HepG2 (cell line): Measurements from ENCODE around the gene FMNL1. TPM values are rescaled to one million over a fixed set of nuclear protein-coding genes. Genes with fewer than 3 reads are reported as not detected.
A peak's percentile ranks its signal among the peaks of the same experiment; 100 is the strongest.

ENCODE experiments used
- ADNP ChIP-seq: sonication (generic); formaldehyde crosslinking; IDR thresholded peaks from 2 replicates; pipeline ENCODE4 v1.4.0; 2020; ENCODE audit warnings: missing genetic modification reagents
- ASH2L ChIP-seq: fragments of 300-600, 200-600 bp; sonication (generic); IDR thresholded peaks from 2 replicates; pipeline ENCODE4 v1.7.0; 2017; ENCODE audit warnings: low read depth, mild to moderate bottlenecking, moderate library complexity, mixed read lengths, low read length; ENCODE audit not compliant: insufficient read length
- ATF7-NPFF ChIP-seq: sonication (generic); formaldehyde crosslinking; IDR thresholded peaks from 2 replicates; pipeline ENCODE4 v1.8.1; 2023; ENCODE audit warnings: mild to moderate bottlenecking, low read depth, missing genetic modification reagents, moderate library complexity
- EP300 ChIP-seq, 3 experiments: sonication (generic) in 1 of 3; formaldehyde crosslinking in 1 of 3; IDR thresholded peaks; 2 replicates each; pipeline versions ENCODE4 v1.5.1 to v1.6.1; 2011 to 2020; ENCODE audit warnings: low read depth in 2 of 3, low read length in 2 of 3, borderline replicate concordance in 1 of 3, improper control_type of control experiment in 1 of 3, mild to moderate bottlenecking in 1 of 3, missing genetic modification reagents in 1 of 3, moderate library complexity in 1 of 3
- FOXA1 ChIP-seq, 2 experiments: fragments of 450-650 bp in 1 of 2; sonication (generic) in 1 of 2; formaldehyde crosslinking in 1 of 2; IDR thresholded peaks; 2 replicates each; pipeline versions ENCODE4 v1.4.0 to v1.6.1; 2016 to 2020; ENCODE audit warnings: missing genetic modification reagents in 1 of 2
- FOXA3 ChIP-seq: IDR thresholded peaks from 2 replicates; pipeline ENCODE4 v1.6.1; 2016; ENCODE audit warnings: missing genetic modification reagents, missing compliant biosample characterization
- FOXK1 ChIP-seq: sonication (generic); formaldehyde crosslinking; IDR thresholded peaks from 2 replicates; pipeline ENCODE4 v1.4.0; 2020; ENCODE audit warnings: low read depth, missing genetic modification reagents, borderline replicate concordance
- GLI4 ChIP-seq: sonication (generic); formaldehyde crosslinking; IDR thresholded peaks from 2 replicates; pipeline ENCODE4 v1.5.1; 2020; ENCODE audit warnings: missing genetic modification reagents, mild to moderate bottlenecking, moderate library complexity, borderline replicate concordance
- GTF3A ChIP-seq: sonication (generic); formaldehyde crosslinking; conservative IDR thresholded peaks from 2 replicates; pipeline ENCODE4 v1.4.0; 2020; ENCODE audit warnings: mild to moderate bottlenecking, missing genetic modification reagents
- HNRNPK ChIP-seq: fragments of 200-400 bp; formaldehyde crosslinking; IDR thresholded peaks from 2 replicates; pipeline ENCODE4 v1.6.1; 2018; ENCODE audit warnings: low read length, low read depth, moderate library complexity, mild to moderate bottlenecking; ENCODE audit not compliant: poor library complexity, severe bottlenecking
- JUN ChIP-seq: sonication (generic); formaldehyde crosslinking; IDR thresholded peaks from 2 replicates; pipeline ENCODE4 v1.4.0; 2020; ENCODE audit warnings: mild to moderate bottlenecking, missing genetic modification reagents
- KLF12 ChIP-seq: sonication (generic); formaldehyde crosslinking; IDR thresholded peaks from 2 replicates; pipeline ENCODE4 v1.4.0; 2020; ENCODE audit warnings: missing genetic modification reagents, borderline replicate concordance
- MBD4 ChIP-seq: IDR thresholded peaks from 2 replicates; pipeline ENCODE4 v1.6.1; 2012; ENCODE audit warnings: low read length, inconsistent platforms, borderline replicate concordance
- NR1H2 ChIP-seq: sonication (generic); formaldehyde crosslinking; IDR thresholded peaks from 2 replicates; pipeline ENCODE4 v1.8.1; 2022; ENCODE audit warnings: low read depth, missing genetic modification reagents, borderline replicate concordance
- PHF5A ChIP-seq: IDR thresholded peaks from one replicate; pipeline ENCODE4 v1.6.1; 2018; ENCODE audit warnings: low read depth, missing genetic modification reagents; ENCODE audit not compliant: unreplicated experiment
- POGK ChIP-seq: sonication (generic); formaldehyde crosslinking; conservative IDR thresholded peaks from 2 replicates; pipeline ENCODE4 v1.8.0; 2022; ENCODE audit warnings: mild to moderate bottlenecking, moderate library complexity, missing genetic modification reagents
- PRDM10 ChIP-seq: sonication (generic); formaldehyde crosslinking; IDR thresholded peaks from 2 replicates; pipeline ENCODE4 v1.4.0; 2020; ENCODE audit warnings: low read depth, missing genetic modification reagents
- RARA ChIP-seq: IDR thresholded peaks from 2 replicates; pipeline ENCODE4 v1.6.1; 2016; ENCODE audit warnings: missing genetic modification reagents, missing compliant biosample characterization
- SP5 ChIP-seq: IDR thresholded peaks from 2 replicates; pipeline ENCODE4 v1.6.1; 2016; ENCODE audit warnings: low read depth, borderline replicate concordance
- TAF15 ChIP-seq: fragments of 200-400 bp; formaldehyde crosslinking; IDR thresholded peaks from one replicate; pipeline ENCODE4 v1.6.1; 2018; ENCODE audit warnings: mild to moderate bottlenecking, low read depth, low read length; ENCODE audit not compliant: poor library complexity, severe bottlenecking
- ZMYM4 ChIP-seq: sonication (generic); formaldehyde crosslinking; IDR thresholded peaks from 2 replicates; pipeline ENCODE4 v1.8.1; 2023; ENCODE audit warnings: mild to moderate bottlenecking, missing genetic modification reagents
- ZNF20 ChIP-seq: sonication (generic); formaldehyde crosslinking; IDR thresholded peaks from 2 replicates; pipeline ENCODE4 v1.4.0; 2020; ENCODE audit warnings: mild to moderate bottlenecking, moderate library complexity, missing genetic modification reagents
- ZNF547 ChIP-seq: sonication (generic); formaldehyde crosslinking; IDR thresholded peaks from 2 replicates; pipeline ENCODE4 v1.5.1; 2020; ENCODE audit warnings: mild to moderate bottlenecking, missing genetic modification reagents
- polyA plus RNA-seq, 8 experiments: library from polyadenylated mRNA; depleted of rRNA in 3 of 8; stranded (reverse) in 7 of 8; unstranded in 1 of 8; fragments of >200 nt; fragmentation: Illumina TruSeq in 4 of 8; extraction: Trizol in 4 of 8; gene quantifications; 2 replicates each; pipeline versions ENCODE4 v1.2.1 to v1.2.3, GENCODE V29; 2011 to 2016; ENCODE audit warnings: low read depth in 4 of 8, missing spikeins in 1 of 8, mixed read lengths in 1 of 8; ENCODE audit not compliant: insufficient read depth in 1 of 8
- total RNA-seq, 5 experiments: library from RNA; depleted of rRNA; stranded (reverse); fragments of >200 nt; fragmentation: Illumina TruSeq; extraction: Trizol; gene quantifications; 2 replicates each; pipeline ENCODE4 v1.2.3, GENCODE V29; 2016; ENCODE audit warnings: low read depth in 1 of 5

Gene FMNL1
- total and polyA plus RNA-seq, 2 of the 13 experiments (the other 11 are each of a cell fraction or from before 2014, with no cell fraction given), result 0.53 to 0.70 TPM

- TF ChIP-seq ATF7-NPFF (peak; percentile 47; the same call in 1 of the 2 replicates), KLF12 (CRISPR knock-in tag) (peak; percentile 67; the same call in 1 of the 2 replicates), JUN (CRISPR knock-in tag) (peak; percentile 63; the same call in 1 of the 2 replicates), ZMYM4 (CRISPR knock-in tag) (peak; percentile 84), FOXA1 (IDR thresholded peaks at IDR 0.05) (no peak), FOXA1 (CRISPR knock-in tag; IDR thresholded peaks at IDR 0.05) (0 out of 2 replicates have a peak, but pooled peaks have one; percentile 28), RARA (CRISPR knock-in tag) (peak; percentile 67), FOXA3 (CRISPR knock-in tag) (peak; percentile 70), GTF3A (peak; percentile 96; the same call in 1 of the 2 replicates), EP300 (IDR thresholded peaks at IDR 0.05; ENCODE audit: low read depth in 2 of 2, low read length in 2 of 2) (peak; percentile 7 to 69; a peak in 2 of 4 replicates), EP300 (CRISPR knock-in tag; IDR thresholded peaks at IDR 0.05; ENCODE audit: borderline replicate concordance) (peak; percentile 52; the same call in 1 of the 2 replicates), ADNP (CRISPR knock-in tag) (peak; percentile 91), SP5 (CRISPR knock-in tag) (peak; percentile 23; the same call in 1 of the 2 replicates), PRDM10 (peak; percentile 88; the same call in 1 of the 2 replicates), FOXK1 (CRISPR knock-in tag) (peak; percentile 66; the same call in 1 of the 2 replicates), POGK (CRISPR knock-in tag) (peak; percentile 88), ZNF547 (CRISPR knock-in tag) (peak; percentile 80), ZNF20 (CRISPR knock-in tag) (no peak), GLI4 (CRISPR knock-in tag) (0 out of 2 replicates have a peak, but pooled peaks have one; percentile 36), HNRNPK (peak; percentile 64), MBD4 (no peak), ASH2L (peak; percentile 45), NR1H2 (CRISPR knock-in tag) (no peak), PHF5A (CRISPR knock-in tag) (peak; percentile 85), TAF15 (peak; percentile 87)
Observed at GRCh38 chr17:45197555-45198334, 23.9 kb upstream of the FMNL1 start (continued).
